Parathyroid adenoma (tissue), 2 donors: Measurements from ENCODE around the gene SLC25A53.

ENCODE experiments used
- H2AFZ ChIP-seq: fragments of 300-600 bp; sonication (generic); one replicate; pipeline ENCODE4 v1.7.0; 2017; ENCODE audit warnings: antibody characterized with exemption, mild to moderate bottlenecking
- H3K27ac ChIP-seq: fragments of 300-600 bp; sonication (generic); one replicate; pipeline ENCODE4 v1.7.0; 2017
- H3K27me3 ChIP-seq: fragments of 300-600 bp; sonication (generic); one replicate; pipeline ENCODE4 v1.7.0; 2017; ENCODE audit warnings: low read length; ENCODE audit not compliant: control insufficient read depth, insufficient read depth
- H3K36me3 ChIP-seq: fragments of 300-600 bp; sonication (generic); one replicate; pipeline ENCODE4 v1.7.0; 2017; ENCODE audit warnings: low read length; ENCODE audit not compliant: control insufficient read depth, insufficient read depth
- H3K4me1 ChIP-seq: fragments of 300-600 bp; sonication (generic); one replicate; pipeline ENCODE4 v1.7.0; 2017; ENCODE audit warnings: control low read depth
- H3K4me2 ChIP-seq: fragments of 300-600 bp; sonication (generic); one replicate; pipeline ENCODE4 v1.7.0; 2017; ENCODE audit warnings: low read length
- H3K4me3 ChIP-seq: fragments of 300-600 bp; sonication (generic); one replicate; pipeline ENCODE4 v1.7.0; 2017; ENCODE audit warnings: low read depth, low read length
- H3K79me2 ChIP-seq: fragments of 300-600 bp; sonication (generic); one replicate; pipeline ENCODE4 v1.7.0; 2017; ENCODE audit warnings: control low read depth
- H3K9ac ChIP-seq: fragments of 300-600 bp; sonication (generic); one replicate; pipeline ENCODE4 v1.7.0; 2017; ENCODE audit warnings: mild to moderate bottlenecking
- H3K9me3 ChIP-seq: fragments of 300-600 bp; sonication (generic); one replicate; pipeline ENCODE4 v1.7.0; 2017; ENCODE audit warnings: low read length; ENCODE audit not compliant: control insufficient read depth
- CTCF ChIP-seq: fragments of 300-600 bp; sonication (generic); IDR thresholded peaks from one replicate; pipeline ENCODE4 v1.7.0; 2017; ENCODE audit warnings: antibody characterized with exemption, mild to moderate bottlenecking
- donor health status: primary hyperparathyroidism.

SLC25A53 gene

DNA sequence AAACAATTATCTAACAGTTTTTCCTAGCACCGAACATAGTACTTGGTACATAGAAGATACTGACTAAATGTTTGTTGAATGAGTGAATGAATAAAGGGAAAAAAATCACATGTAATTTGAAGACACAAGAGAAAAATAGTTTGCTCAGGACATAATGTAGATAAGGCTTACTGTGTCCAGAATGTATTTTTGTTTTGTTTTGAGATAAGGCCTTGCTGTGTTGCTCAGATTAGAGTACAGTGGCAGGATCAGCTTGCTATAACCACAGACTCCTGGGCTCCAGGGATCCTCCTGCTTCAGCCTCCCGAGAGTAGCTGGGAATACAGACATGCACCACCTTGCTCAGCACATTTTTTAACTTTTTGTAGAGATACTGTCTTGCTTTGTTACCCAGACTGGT, 16.0 kb upstream of the SLC25A53 start:
- Histone ChIP-seq H3K4me2 (no peak overlapping the region), H3K9ac (no peak overlapping the region), H2AFZ (no peak overlapping the region), H3K27me3 (no peaks in the 10 kb centered on the region), H3K9me3 (no peaks in the 10 kb centered on the region), H3K36me3 (no peaks in the 10 kb centered on the region), H3K79me2 (no peaks in the 10 kb centered on the region), H3K4me1 (no peaks in the 10 kb centered on the region), H3K4me3 (no peak overlapping the region), H3K27ac (no peak overlapping the region)
- no peak for TF ChIP-seq CTCF

DNA sequence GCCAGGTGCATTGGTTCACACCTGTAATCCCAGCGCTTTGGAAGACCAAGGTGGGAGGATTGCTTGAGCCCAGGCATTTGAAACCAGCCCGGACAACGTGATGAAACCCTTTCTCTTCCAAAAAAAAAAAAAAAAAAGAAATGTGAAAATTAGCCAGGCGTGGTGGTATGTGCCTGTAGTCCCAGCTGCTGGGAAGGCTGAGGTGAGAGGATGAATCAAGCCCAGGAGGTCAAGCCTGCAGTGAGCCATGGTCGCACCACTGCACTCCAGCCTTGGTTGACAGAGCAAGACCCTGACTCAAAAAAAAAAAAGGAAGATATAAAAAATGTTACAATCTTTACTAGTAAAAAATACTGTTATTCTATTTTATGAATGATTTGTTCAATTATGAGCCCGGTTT, 15.3 kb upstream of the SLC25A53 start:
- no peak for TF ChIP-seq CTCF
- Histone ChIP-seq H3K4me2 (no peak overlapping the region), H3K27ac (no peak overlapping the region), H3K79me2 (peaks cover under 1% of the 10 kb centered on the region), H3K36me3 (no peaks in the 10 kb centered on the region), H3K4me3 (no peak overlapping the region), H3K9ac (no peak overlapping the region), H3K27me3 (no peaks in the 10 kb centered on the region), H2AFZ (no peak overlapping the region), H3K9me3 (no peaks in the 10 kb centered on the region), H3K4me1 (no peaks in the 10 kb centered on the region)

DNA sequence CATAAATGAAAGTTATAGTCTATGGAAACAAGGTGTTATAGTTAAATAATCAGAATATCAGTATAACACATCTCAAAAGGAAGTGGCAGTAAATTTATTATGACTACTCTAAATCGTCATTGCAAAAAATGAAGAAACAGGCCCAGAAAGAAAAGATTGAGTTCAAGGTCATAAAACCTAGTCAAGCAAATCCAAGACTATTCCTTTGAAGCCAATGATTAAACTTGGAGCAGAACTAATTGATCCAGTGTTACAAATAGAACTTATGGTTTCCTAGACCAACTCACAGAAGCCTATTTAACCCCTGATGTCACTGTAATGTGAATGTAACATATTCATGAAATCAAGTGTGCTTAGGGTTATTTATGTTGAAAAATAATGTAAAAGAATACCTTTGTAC, 11.3 kb upstream of the SLC25A53 start:
- Histone ChIP-seq H3K27me3 (no peaks in the 10 kb centered on the region), H3K4me3 (peak overlapping the region; percentile 66), H3K79me2 (peaks cover 2% of the 10 kb centered on the region), H3K9me3 (no peaks in the 10 kb centered on the region), H3K4me1 (peaks cover 3% of the 10 kb centered on the region), H2AFZ (no peak overlapping the region), H3K27ac (no peak overlapping the region), H3K36me3 (no peaks in the 10 kb centered on the region), H3K4me2 (peak overlapping the region; percentile 66), H3K9ac (no peak overlapping the region)
- no peak for TF ChIP-seq CTCF

DNA sequence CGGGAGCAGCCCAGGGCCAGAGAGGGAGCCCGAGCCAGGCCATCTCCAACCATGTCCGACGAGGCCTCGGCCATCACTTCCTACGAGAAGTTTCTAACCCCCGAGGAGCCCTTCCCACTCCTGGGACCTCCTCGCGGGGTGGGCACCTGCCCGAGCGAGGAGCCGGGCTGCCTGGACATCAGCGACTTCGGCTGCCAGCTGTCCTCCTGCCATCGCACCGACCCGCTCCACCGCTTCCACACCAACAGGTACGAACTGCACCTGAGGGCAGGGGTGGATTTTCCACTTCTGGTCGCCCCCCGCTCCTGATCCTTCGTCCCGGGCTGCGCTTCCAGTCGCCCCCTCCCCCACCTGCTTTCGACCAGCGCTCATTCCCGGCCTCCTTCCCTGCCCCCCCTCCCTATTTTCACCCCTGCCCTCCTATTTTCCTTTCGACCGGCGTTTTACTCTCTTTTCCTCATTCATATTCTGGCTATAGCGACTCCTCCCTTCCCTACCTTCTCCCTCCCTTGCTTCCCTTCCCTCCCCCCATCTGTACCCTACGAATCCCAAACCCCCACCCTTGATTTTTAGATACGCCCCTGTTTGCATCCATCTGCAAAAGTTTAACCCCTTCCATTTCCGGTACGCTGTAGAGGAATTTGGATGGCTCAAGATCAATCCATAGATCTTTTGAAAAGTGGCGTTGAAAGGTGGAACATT, 10.1 kb upstream of the SLC25A53 start:
- peaks cover 3% of the 10 kb centered on the region for H3K4me1 ChIP-seq
- H3K27me3 ChIP-seq: no peaks in the 10 kb centered on the region
- peak overlapping the region; percentile 66 for H3K4me2 ChIP-seq
- no peaks in the 10 kb centered on the region for H3K36me3 ChIP-seq
- no peaks in the 10 kb centered on the region for H3K9me3 ChIP-seq
- H3K27ac ChIP-seq: peak overlapping the region; percentile 74
- H3K4me3 ChIP-seq: peak overlapping the region; percentile 66
- H3K9ac ChIP-seq: no peak overlapping the region
- H2AFZ ChIP-seq: peak overlapping the region; percentile 75
- no peak for TF ChIP-seq CTCF
- peaks cover 2% of the 10 kb centered on the region for H3K79me2 ChIP-seq
